Stomach (tissue), 4 donors: ENCODE measurements around the gene MSH5.

Experiments used
- CTCF ChIP-seq, 7 experiments: fragments of 450-650 bp in 4 of 7; fragments of 200-600 bp in 3 of 7; sonication (generic) in 3 of 7; IDR thresholded peaks; one replicate each; pipeline ENCODE4 v1.5.1; 2016 to 2019; ENCODE audit warnings: antibody characterized with exemption in 7 of 7, control low read depth in 2 of 7, mild to moderate bottlenecking in 1 of 7
- EP300 ChIP-seq: sonication (generic); formaldehyde crosslinking; IDR thresholded peaks from one replicate; pipeline ENCODE4 v1.6.1; 2017; ENCODE audit warnings: antibody characterized with exemption
- POLR2A ChIP-seq, 4 donors: fragments of 450-650 bp; IDR thresholded peaks; one replicate each; pipeline ENCODE4 v1.6.1; 2016; ENCODE audit warnings: antibody characterized with exemption in 4 of 4, control low read depth in 2 of 4, mild to moderate bottlenecking in 1 of 4, moderate library complexity in 1 of 4

GRCh38 chr6:31765559-31765909 lies 25.7 kb downstream of the MSH5 start:
- TF ChIP-seq CTCF (IDR thresholded peaks at IDR 0.05): no peak
- TF ChIP-seq POLR2A (IDR thresholded peaks at IDR 0.05): no peak
- TF ChIP-seq EP300: no peak
